Uterus (tissue), 4 donors: Measurements from ENCODE around the gene GEMIN5. TPM values are rescaled to one million over a fixed set of nuclear protein-coding genes. Genes with fewer than 3 reads are reported as not detected.

ENCODE experiments used
- DNase-seq, 2 donors: peaks; one replicate each; pipeline ENCODE4 v3.0.0-alpha.2; 2019 to 2020
- H3K27ac ChIP-seq, 2 donors: fragments of 200-600 bp; sonication (generic); 1 replicate in 1 of 2; 2 replicates in 1 of 2; pipeline ENCODE4 v1.5.1; 2016 to 2018
- H3K27me3 ChIP-seq, 2 donors: fragments of 200-600 bp; sonication (generic); one replicate each; pipeline ENCODE4 v1.5.1; 2018 to 2019; ENCODE audit warnings: control low read depth in 1 of 2
- H3K36me3 ChIP-seq, 2 donors: fragments of 200-600 bp; sonication (generic); one replicate each; pipeline ENCODE4 v1.5.1; 2019; ENCODE audit warnings: control low read depth in 1 of 2
- H3K4me1 ChIP-seq, 2 donors: fragments of 200-600 bp; sonication (generic); one replicate each; pipeline ENCODE4 v1.5.1; 2018 to 2019; ENCODE audit warnings: control low read depth in 1 of 2
- H3K4me3 ChIP-seq, 2 donors: fragments of 200-600 bp; sonication (generic); 1 replicate in 1 of 2; 2 replicates in 1 of 2; pipeline ENCODE4 v1.5.1; 2018 to 2019; ENCODE audit warnings: mild to moderate bottlenecking in 1 of 2
- H3K9me3 ChIP-seq, 2 donors: fragments of 200-600 bp; sonication (generic); one replicate each; pipeline ENCODE4 v1.5.1; 2019; ENCODE audit warnings: control low read depth in 1 of 2
- CTCF ChIP-seq, 4 experiments: fragments of 200-600 bp in 2 of 4; fragments of 450-650 bp in 2 of 4; sonication (generic) in 2 of 4; IDR thresholded peaks; one replicate each; pipeline ENCODE4 v1.5.1; 2016 to 2019; ENCODE audit warnings: antibody characterized with exemption in 4 of 4, mild to moderate bottlenecking in 2 of 4, moderate library complexity in 1 of 4
- POLR2A ChIP-seq, 2 donors: fragments of 450-650 bp; IDR thresholded peaks; one replicate each; pipeline ENCODE4 v1.6.1; 2016; ENCODE audit warnings: antibody characterized with exemption in 2 of 2, mild to moderate bottlenecking in 1 of 2, moderate library complexity in 1 of 2
- intact Hi-C: fragments of 100-400 bp; cut with DNase I; formaldehyde crosslinking; loops from one replicate; pipeline ENCODE4 v1.15.1; 2023; ENCODE audit warnings: low total_unique reads
- total RNA-seq, 4 donors: library from RNA; depleted of rRNA in 3 of 4; stranded (reverse); fragments of >200 nt in 3 of 4; gene quantifications; one replicate each; pipeline versions ENCODE4 v1.1.0 to v1.2.4, GENCODE V29; 2014 to 2023
- donor health status: DM: yes; HTN: yes; CAD: no.

The GEMIN5 gene
- total RNA-seq, 4 donors from 2014 or later, result 10.0 to 26.5 (median 19.3) TPM

GRCh38 chr5:154948313-154948712 lies 10.3 kb upstream of the GEMIN5 start:
- Histone ChIP-seq H3K4me1 (peaks cover 0 to 3% of the 10 kb centered on the region in 2 donors), H3K27me3 (no peaks in the 10 kb centered on the region), H3K4me3 (no peak overlapping the region), H3K9me3 (no peaks in the 10 kb centered on the region), H3K36me3 (no peaks in the 10 kb centered on the region), H3K27ac (no peak overlapping the region)
- TF ChIP-seq POLR2A (IDR thresholded peaks at IDR 0.05), result no peak
- TF ChIP-seq CTCF (IDR thresholded peaks at IDR 0.05), result no peak
- intact Hi-C loops, result no loop called here
- no peak for DNase-seq

- H3K36me3 ChIP-seq, result no peaks in the 10 kb centered on the region
- intact Hi-C loops, result no loop called here
- DNase-seq, result no peak
- no peak for TF ChIP-seq POLR2A (IDR thresholded peaks at IDR 0.05)
- H3K27ac ChIP-seq, result no peak overlapping the region
- no peak overlapping the region for H3K4me3 ChIP-seq
- H3K27me3 ChIP-seq, result no peaks in the 10 kb centered on the region
- peaks cover 0 to 3% of the 10 kb centered on the region in 2 donors for H3K4me1 ChIP-seq
- H3K9me3 ChIP-seq, result no peaks in the 10 kb centered on the region
These were observed 9.8 kb upstream of the GEMIN5 start for GRCh38 chr5:154947778-154948177.

- H3K9me3 ChIP-seq, result no peaks in the 10 kb centered on the region
- no peaks in the 10 kb centered on the region for H3K27me3 ChIP-seq
- intact Hi-C loops, result no loop called here
- TF ChIP-seq CTCF (IDR thresholded peaks at IDR 0.05) (peak; percentile 33 to 46 (median 41)), POLR2A (IDR thresholded peaks at IDR 0.05) (no peak)
- no peak overlapping the region for H3K27ac ChIP-seq
- peaks cover 3 to 9% of the 10 kb centered on the region in 2 donors for H3K4me1 ChIP-seq
- no peak overlapping the region for H3K4me3 ChIP-seq
- H3K36me3 ChIP-seq, result no peaks in the 10 kb centered on the region
- no peak for DNase-seq
These were observed 7.8 kb upstream of the GEMIN5 start for GRCh38 chr5:154945695-154946301.

GRCh38 chr5:154944716-154945115 lies 6.7 kb upstream of the GEMIN5 start:
- Histone ChIP-seq H3K36me3 (no peaks in the 10 kb centered on the region), H3K4me1 (peaks cover 3 to 9% of the 10 kb centered on the region in 2 donors), H3K4me3 (no peak overlapping the region), H3K9me3 (no peaks in the 10 kb centered on the region), H3K27ac (no peak overlapping the region), H3K27me3 (no peaks in the 10 kb centered on the region)
- intact Hi-C loops, result no loop called here
- TF ChIP-seq POLR2A (IDR thresholded peaks at IDR 0.05) (no peak), CTCF (IDR thresholded peaks at IDR 0.05) (no peak)
- no peak for DNase-seq

- Histone ChIP-seq H3K36me3 (no peaks in the 10 kb centered on the region), H3K9me3 (no peaks in the 10 kb centered on the region), H3K4me1 (peaks cover 0 to 9% of the 10 kb centered on the region in 2 donors), H3K4me3 (no peak overlapping the region), H3K27me3 (no peaks in the 10 kb centered on the region), H3K27ac (no peak overlapping the region)
- no peak for DNase-seq
- intact Hi-C loops, result no loop called here
- TF ChIP-seq POLR2A (IDR thresholded peaks at IDR 0.05), result no peak
- no peak for TF ChIP-seq CTCF (IDR thresholded peaks at IDR 0.05)
These were observed 5.5 kb upstream of the GEMIN5 start for GRCh38 chr5:154943527-154943926.
